GM10266 (cell line): ENCODE measurements around the gene PKN3.

Experiments used
- DNase-seq: peaks from one replicate; pipeline ENCODE4 v3.0.0; 2012; ENCODE audit errors: extremely low spot score
- TF ChIP-seq, protein P1 (sequence below): IDR thresholded peaks from 2 replicates; pipeline ENCODE4 v1.5.1; 2012; ENCODE audit warnings: mild to moderate bottlenecking, low read depth; ENCODE audit not compliant: control insufficient read depth, insufficient read depth; ENCODE audit errors: missing control alignments

Gene PKN3

DNA sequence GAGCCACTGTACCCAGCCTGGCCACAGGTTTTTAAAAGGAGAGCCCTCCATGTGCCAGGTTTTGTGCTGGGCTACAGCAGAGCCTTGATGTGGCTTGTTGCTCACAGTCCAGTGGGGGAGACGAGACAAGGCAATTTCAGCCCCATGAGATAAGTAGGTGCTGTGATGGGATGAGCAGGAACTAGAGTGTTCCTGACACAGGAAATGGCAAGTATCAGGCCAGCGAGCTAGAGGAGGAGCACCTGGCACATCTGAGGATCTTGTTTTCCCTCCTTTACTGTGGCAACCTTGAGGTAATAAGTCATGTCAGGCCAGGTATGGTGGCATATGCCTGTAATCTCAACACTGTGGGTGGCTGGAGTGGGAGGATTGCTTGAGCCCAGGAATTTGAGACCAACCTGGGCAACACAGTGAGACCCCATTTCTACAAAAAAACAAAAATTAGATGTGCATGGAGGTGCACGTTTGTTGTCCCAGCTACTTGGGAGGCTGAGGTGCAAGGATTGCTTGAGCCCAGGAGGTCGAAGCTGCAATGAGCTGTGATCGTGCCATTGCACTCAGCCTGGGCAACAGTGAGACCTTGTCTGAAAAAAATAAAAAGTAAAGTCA lies 25.4 kb downstream of the PKN3 start:
- TF ChIP-seq, protein P1, sequence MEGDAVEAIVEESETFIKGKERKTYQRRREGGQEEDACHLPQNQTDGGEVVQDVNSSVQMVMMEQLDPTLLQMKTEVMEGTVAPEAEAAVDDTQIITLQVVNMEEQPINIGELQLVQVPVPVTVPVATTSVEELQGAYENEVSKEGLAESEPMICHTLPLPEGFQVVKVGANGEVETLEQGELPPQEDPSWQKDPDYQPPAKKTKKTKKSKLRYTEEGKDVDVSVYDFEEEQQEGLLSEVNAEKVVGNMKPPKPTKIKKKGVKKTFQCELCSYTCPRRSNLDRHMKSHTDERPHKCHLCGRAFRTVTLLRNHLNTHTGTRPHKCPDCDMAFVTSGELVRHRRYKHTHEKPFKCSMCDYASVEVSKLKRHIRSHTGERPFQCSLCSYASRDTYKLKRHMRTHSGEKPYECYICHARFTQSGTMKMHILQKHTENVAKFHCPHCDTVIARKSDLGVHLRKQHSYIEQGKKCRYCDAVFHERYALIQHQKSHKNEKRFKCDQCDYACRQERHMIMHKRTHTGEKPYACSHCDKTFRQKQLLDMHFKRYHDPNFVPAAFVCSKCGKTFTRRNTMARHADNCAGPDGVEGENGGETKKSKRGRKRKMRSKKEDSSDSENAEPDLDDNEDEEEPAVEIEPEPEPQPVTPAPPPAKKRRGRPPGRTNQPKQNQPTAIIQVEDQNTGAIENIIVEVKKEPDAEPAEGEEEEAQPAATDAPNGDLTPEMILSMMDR, result no peak
- no peak for DNase-seq

DNA sequence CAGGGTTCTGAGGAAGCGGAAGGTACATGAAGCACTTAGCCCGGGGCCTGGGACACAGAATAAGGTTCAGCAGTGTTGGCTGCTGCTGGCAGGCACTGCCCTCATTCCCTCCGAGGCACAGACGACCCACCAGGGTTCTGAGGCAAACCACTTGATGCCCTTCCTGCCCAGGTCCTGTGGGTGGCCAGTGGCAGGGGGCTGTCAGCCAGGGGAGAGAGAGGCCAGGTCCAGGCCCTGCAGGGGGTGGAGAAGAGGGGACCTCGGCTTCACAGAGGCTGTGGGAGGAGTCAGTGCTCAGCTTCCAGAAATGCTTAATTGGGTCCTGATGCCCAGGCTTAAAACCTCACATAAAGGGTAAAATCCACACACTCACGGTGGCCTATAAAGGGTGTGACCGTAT lies 26.0 kb downstream of the PKN3 start:
- DNase-seq, result no peak
- TF ChIP-seq, protein P1, result no peak

DNA sequence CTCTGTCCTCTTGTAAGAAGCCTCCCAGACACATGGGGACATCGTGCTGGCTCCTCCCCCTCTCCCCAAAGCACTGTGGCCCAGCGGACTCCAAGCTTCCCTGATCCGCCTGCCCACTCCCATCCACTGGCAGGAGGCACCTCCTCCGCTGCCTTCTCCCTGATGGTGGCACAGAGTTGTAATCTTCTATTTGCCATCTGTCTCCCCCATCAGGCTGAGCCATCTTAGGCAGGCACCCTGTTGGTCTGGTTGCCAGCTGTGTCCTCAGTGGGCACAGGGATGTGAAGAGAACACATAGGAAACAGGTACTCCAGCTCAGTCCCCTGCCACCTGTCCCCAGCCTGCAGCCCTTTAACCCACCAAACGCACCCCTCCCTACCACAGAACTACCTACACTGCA lies 27.0 kb downstream of the PKN3 start:
- TF ChIP-seq, protein P1, result no peak
- DNase-seq, result no peak

DNA sequence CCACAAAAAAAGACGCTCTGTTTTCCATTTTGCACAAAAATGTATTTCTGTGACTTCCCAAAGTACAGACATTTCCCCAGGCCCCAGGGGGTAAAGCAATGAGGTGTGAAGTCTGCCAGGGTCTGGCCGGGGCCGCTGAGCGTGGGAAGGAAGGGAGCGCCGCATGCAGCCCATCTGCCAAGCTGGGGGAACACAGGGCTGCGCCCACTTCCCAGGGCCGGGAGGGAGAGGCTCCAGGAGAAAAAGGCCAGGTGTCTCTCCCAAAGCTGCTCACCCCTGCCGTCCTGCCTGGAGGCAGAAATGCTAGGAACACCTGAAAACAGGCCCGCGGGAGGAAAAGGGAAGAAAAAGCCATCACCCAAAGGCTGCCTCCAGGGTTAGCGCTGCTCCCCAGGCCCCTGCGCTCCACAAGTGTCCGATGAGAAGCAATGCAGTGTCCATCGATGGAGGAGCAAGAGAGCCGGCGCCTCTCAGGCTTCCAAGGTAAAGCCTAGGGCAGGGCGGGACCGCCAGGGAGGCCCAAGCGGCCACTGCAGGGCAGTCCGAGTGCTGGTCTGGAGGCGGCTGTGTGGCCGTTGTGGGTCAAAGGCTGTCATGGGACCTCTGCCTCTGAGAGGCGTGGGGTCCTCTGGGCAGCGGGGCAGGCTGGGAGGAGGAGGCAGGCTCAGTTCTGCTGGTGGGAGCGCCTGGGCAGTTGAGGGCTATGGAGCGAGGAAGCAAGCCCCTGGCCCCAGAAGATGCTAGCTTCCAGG lies 27.6 kb downstream of the PKN3 start:
- TF ChIP-seq, protein P1, result no peak
- no peak for DNase-seq

DNA sequence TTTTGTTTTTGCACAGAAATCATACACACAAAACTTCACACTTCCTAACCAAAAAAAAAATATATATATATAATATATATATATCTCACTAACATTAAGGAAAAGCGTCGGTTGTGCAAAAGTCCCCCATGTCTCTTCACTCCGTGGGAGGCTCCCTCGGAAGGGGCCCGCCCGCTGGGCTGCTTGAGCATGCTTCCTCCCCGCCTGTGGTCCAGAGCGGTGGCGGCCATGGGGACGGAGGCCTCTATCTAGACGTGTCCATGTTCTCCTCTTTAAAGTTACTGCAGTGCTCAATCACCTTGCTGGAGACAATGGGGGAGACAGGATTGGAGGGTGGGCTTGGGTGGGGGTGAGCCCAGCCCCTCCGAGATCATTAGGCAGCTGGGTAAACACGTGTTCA lies 28.8 kb downstream of the PKN3 start:
- no peak for DNase-seq
- TF ChIP-seq, protein P1, result no peak

DNA sequence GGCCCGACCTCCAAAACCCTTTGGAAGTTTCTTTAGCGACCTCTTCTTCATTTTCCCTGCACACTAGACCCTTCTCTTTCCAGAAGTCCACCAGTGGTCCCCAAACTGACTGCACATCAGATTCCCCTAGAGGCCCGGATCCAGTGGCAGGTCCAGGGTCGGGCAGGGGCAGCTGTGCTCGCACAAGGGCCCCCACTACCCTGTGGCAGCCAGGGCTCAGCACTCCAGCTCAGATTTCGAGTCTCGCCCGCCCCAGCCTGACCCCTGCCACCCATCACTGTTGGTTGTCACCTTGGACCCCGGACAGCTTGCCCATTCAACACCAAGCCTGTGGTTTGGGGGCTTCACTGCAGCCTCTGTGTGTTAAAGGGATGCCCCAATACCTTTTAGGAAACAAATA lies 29.4 kb downstream of the PKN3 start:
- DNase-seq, result no peak
- TF ChIP-seq, protein P1, result no peak

DNA sequence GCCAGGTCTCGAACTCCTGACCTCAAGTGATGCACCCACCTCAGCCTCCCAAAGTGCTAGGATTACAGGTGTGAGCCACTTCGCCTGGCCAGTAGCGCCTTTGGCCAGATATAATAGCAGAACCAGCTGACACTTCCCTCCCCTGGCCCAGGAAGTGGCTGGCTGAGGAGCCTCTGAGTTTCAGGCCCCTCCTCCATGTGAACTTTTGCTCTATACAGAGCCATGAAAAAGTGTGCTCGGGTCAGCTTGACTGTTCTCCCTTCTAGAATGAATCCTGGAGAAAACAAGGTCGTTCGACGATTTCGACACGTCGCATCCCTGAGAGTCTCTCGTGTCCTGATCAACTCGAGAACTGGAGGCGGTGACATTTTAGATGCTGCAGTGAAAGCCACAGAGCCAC lies 30.3 kb downstream of the PKN3 start:
- DNase-seq, result no peak
- TF ChIP-seq, protein P1, result no peak
